ENCODE measurements around the gene ATP11B.

DNA sequence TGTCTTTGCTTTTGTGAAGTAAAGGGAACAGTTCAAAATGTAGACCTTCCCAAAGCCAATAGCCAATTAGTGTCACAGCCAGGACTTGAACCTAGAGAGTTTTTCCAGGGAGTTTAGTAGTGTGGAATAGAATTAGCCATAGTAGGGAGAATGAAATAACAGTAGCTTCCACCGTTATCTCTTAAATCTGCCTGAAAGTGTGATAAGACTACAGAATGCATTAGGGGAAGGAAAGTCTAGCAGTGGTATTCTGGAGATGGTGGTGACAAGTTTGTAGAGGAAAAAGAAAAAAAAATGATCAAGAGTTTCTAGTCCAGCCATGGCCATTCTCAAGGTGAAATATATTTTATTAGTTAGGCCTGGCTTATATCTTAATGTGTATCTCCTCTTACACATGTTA lies 13.8 kb downstream of the ATP11B start:
- TF ChIP-seq REST (IDR thresholded peaks at IDR 0.05; ENCODE audit: unreplicated experiment) (no peak), CTCF (conservative IDR thresholded peaks at IDR 0.05; ENCODE audit: low read depth in 2 of 2) (no peak), EZH2 (IDR thresholded peaks at IDR 0.05; ENCODE audit: low read depth, unreplicated experiment) (no peak), ZNF331 (CRISPR knock-in tag; IDR thresholded peaks at IDR 0.05; ENCODE audit: low read depth) (no peak), JUNB (IDR thresholded peaks at IDR 0.05; ENCODE audit: unreplicated experiment) (no peak), EZH2phosphoT487 (IDR thresholded peaks at IDR 0.05; ENCODE audit: unreplicated experiment) (no peak), ZNF462 (CRISPR knock-in tag; IDR thresholded peaks at IDR 0.05) (no peak), POLR2AphosphoS5 (IDR thresholded peaks at IDR 0.05; ENCODE audit: low read depth) (no peak), ZNF114 (CRISPR knock-in tag; IDR thresholded peaks at IDR 0.05) (no peak), NANOG (IDR thresholded peaks at IDR 0.05; ENCODE audit: borderline replicate concordance) (no peak), ETS1 (IDR thresholded peaks at IDR 0.05) (no peak), STAT1 (IDR thresholded peaks at IDR 0.05; ENCODE audit: unreplicated experiment) (no peak)
